OCI-LY7 (cell line): ENCODE measurements around the gene SGIP1. TPM values are rescaled to one million over a fixed set of nuclear protein-coding genes. Genes with fewer than 3 reads are reported as not detected.

Experiments used
- BruUV-seq: library from RNA; stranded (reverse); fragments of 400-500 nt; replicated peaks from 2 replicates; lab custom pipeline; 2021; lab: Mats Ljungman, UMichigan
- CTCF ChIA-PET: fragments of 300-600 bp; sonication (Branson Sonifier 250); formaldehyde crosslinking; loops from one replicate; lab custom pipeline; 2022; ENCODE audit warnings: antibody characterized with exemption; ENCODE audit not compliant: unreplicated experiment; lab: Charles Lee
- POLR2A ChIA-PET: fragments of 300-600 bp; sonication (Branson Sonifier 250); formaldehyde crosslinking; loops from one replicate; lab custom pipeline; 2022; ENCODE audit warnings: antibody characterized with exemption; lab: Charles Lee
- DNase-seq: peaks from one replicate; pipeline ENCODE4 v3.0.0-alpha.2; 2015; ENCODE audit warnings: low spot score
- H2AFZ ChIP-seq: fragments of 200-600 bp; sonication (generic), shearing (Covaris generic); 2 replicates; pipeline ENCODE4 v1.6.1; 2014; ENCODE audit warnings: mild to moderate bottlenecking, antibody characterized with exemption, low read length, moderate library complexity
- H3K27ac ChIP-seq: fragments of 200-600 bp; sonication (generic); 2 replicates; pipeline ENCODE4 v1.5.1; 2014; ENCODE audit warnings: mixed run types, low read depth, mild to moderate bottlenecking, moderate library complexity, low read length, inconsistent platforms; ENCODE audit not compliant: poor library complexity, severe bottlenecking
- H3K36me3 ChIP-seq: fragments of 200-600 bp; sonication (generic); 2 replicates; pipeline ENCODE4 v1.6.1; 2014; ENCODE audit warnings: mild to moderate bottlenecking, antibody characterized with exemption, low read length, moderate library complexity, mixed read lengths; ENCODE audit not compliant: insufficient read depth
- H3K4me1 ChIP-seq: fragments of 200-600 bp; sonication (generic); 2 replicates; pipeline ENCODE4 v1.5.1; 2014; ENCODE audit warnings: mild to moderate bottlenecking, low read length; ENCODE audit not compliant: insufficient read depth, poor library complexity, severe bottlenecking
- H3K4me2 ChIP-seq: fragments of 200-600 bp; sonication (generic); 2 replicates; pipeline ENCODE4 v1.6.1; 2014; ENCODE audit warnings: mild to moderate bottlenecking, low read length
- H3K4me3 ChIP-seq: fragments of 200-600 bp; sonication (generic); 2 replicates; pipeline ENCODE4 v1.5.1; 2014; ENCODE audit warnings: mild to moderate bottlenecking, low read depth, low read length; ENCODE audit not compliant: poor library complexity, severe bottlenecking
- H3K79me2 ChIP-seq: fragments of 200-600 bp; sonication (generic); 2 replicates; pipeline ENCODE4 v1.6.1; 2016; ENCODE audit warnings: low read depth, mild to moderate bottlenecking, low read length, moderate library complexity, mixed read lengths; ENCODE audit not compliant: insufficient read depth
- H3K9me2 ChIP-seq: fragments of 200-600 bp; sonication (generic); 2 replicates; pipeline ENCODE4 v1.6.1; 2016; ENCODE audit warnings: mild to moderate bottlenecking, low read length, mixed read lengths; ENCODE audit not compliant: insufficient read depth
- H3K9me3 ChIP-seq: fragments of 200-600 bp; sonication (generic); 2 replicates; pipeline ENCODE4 v1.6.1; 2014; ENCODE audit warnings: mild to moderate bottlenecking, mixed run types, low read length, mixed read lengths
- H4K20me1 ChIP-seq: fragments of 200-600 bp; sonication (generic); 2 replicates; pipeline ENCODE4 v1.6.1; 2014; ENCODE audit warnings: mild to moderate bottlenecking, antibody characterized with exemption, low read length, moderate library complexity, mixed read lengths; ENCODE audit not compliant: insufficient read depth
- CTCF ChIP-seq: fragments of 200-600 bp; sonication (generic); conservative IDR thresholded peaks from 2 replicates; pipeline ENCODE4 v1.5.1; 2014; ENCODE audit warnings: mild to moderate bottlenecking, antibody characterized with exemption, low read length, moderate library complexity, mixed read lengths
- EZH2phosphoT487 ChIP-seq: fragments of 200-600 bp; sonication (generic); IDR thresholded peaks from 2 replicates; pipeline ENCODE4 v1.6.1; 2018; ENCODE audit warnings: low read depth, borderline replicate concordance, mild to moderate bottlenecking, mixed run types, antibody characterized with exemption, low read length, moderate library complexity, mixed read lengths
- intact Hi-C: fragments of 100-400 bp; cut with micrococcal nuclease; formaldehyde crosslinking; loops from one replicate; pipeline ENCODE4 v1.10.0; 2022; ENCODE audit not compliant: unreplicated experiment
- total RNA-seq, 2 experiments: library from RNA; depleted of rRNA in 1 of 2; stranded (reverse); fragments of >200 nt in 1 of 2; shearing (Covaris generic) in 1 of 2; gene quantifications; 2 replicates each; pipeline ENCODE4 v1.2.3, GENCODE V29; 2014 to 2022

SGIP1 gene
- total RNA-seq, 2 experiments from 2014 or later = not detected

DNA sequence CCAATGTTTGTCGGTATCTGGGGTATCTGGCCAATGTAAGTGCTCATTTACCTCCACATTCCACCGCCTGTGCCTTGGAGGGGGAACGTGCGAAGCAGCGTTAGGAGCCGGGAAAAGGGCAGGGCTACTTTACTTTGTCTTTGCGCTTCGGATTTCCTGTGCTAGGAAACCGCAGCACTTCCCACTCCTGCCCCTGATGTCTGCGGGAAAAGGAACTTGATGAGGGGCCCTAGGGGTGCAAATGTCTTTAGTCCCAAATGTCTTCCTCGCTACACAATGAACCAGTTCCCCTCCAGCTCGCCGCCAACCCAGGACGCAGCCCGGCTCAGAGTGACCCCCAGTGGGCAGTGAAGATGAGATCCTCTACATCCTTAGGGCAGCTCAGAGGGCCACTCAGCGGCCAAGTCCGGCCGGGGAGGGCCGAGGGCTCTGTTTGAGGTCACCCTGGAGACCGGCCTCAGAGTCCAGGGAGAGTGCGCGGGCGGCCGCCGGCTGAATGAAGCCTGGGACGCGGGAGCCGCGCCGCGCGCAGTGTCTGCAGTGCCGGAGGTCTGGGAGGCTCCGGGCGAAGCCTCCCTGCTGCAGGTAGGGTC is 218.1 kb downstream of the SGIP1 start, which contains the start of gene DYNLT5:
Gene DYNLT5, plus strand, starts transcription at position 460 of the 593 bp plus-strand sequence. CDS start 2,200 bp downstream, outside the sequence.
- ChIA-PET POLR2A (interaction anchor here (0.5 kb wide), 1 partner anchor 61 kb away, joined by 3 read pairs; no protein-coding TSS in a partner anchor), CTCF (no interaction called here)
- no peak within 1 kb of the TSS for H3K4me3 ChIP-seq
- H3K79me2 ChIP-seq = no peaks in the 10 kb centered on the region
- H4K20me1 ChIP-seq = no peaks in the 10 kb centered on the region
- H3K9me3 ChIP-seq = no peaks in the 10 kb centered on the region
- TF ChIP-seq CTCF (no peak), EZH2phosphoT487 (no peak)
- H3K9me2 ChIP-seq = no peaks in the 10 kb centered on the region
- no TSS peak for BruUV-seq
- H3K36me3 ChIP-seq = peaks cover 3% of the 10 kb centered on the region; the same call in 1 of the 2 replicates
- intact Hi-C loops = no loop called here
- H3K4me1 ChIP-seq = peaks cover 4% of the 10 kb centered on the region
- no peak within 1 kb of the TSS for H3K27ac ChIP-seq
- no peak for DNase-seq
- no peak within 1 kb of the TSS for H2AFZ ChIP-seq
- no peak within 1 kb of the TSS for H3K4me2 ChIP-seq

DNA sequence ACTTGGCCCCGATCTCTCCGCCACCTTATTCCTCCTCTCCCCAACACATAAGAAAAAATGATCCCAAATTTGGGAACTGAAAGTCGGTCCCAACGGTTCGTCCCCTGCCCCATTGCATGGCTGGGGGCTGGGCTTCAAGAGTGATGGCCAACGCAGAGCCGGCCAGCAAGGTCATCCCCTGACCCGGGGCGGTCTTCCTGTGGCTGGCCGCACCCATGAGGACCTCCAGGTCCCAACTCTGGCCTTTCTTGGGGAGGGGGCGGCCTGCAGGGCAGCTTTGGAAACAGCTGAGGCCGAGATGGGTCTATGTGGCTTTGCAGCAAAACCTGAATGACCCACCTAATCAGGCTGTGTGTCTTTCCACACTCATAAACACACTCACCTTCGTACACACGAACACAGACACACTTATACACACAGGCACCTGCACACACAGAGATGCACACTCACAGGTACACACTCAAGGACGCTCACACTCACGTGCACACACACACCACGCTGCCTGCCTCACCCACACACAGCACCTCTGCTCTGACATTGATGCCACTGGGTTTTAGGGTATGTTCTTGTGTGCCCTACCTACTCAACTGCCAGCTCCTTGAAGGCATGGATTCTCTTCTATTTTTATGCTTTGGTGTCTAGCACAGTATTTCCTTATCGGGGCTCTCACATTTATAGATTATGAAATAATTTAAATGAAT is 218.9 kb downstream of the SGIP1 start:
- no peaks in the 10 kb centered on the region for H3K79me2 ChIP-seq
- DNase-seq = no peak
- no peaks in the 10 kb centered on the region for H3K9me3 ChIP-seq
- H3K36me3 ChIP-seq = peaks cover 3% of the 10 kb centered on the region; the same call in 1 of the 2 replicates
- H3K4me3 ChIP-seq = no peak overlapping the region
- CTCF ChIA-PET = no interaction called here
- peaks cover 12% of the 10 kb centered on the region for H3K4me1 ChIP-seq
- no peaks in the 10 kb centered on the region for H3K9me2 ChIP-seq
- no peak overlapping the region for H3K4me2 ChIP-seq
- H3K27ac ChIP-seq = no peak overlapping the region
- no peaks in the 10 kb centered on the region for H4K20me1 ChIP-seq
- POLR2A ChIA-PET = interaction anchor here (0.6 to 2.8 kb wide), 2 partner anchors 17 to 71 kb away, joined by 3 to 6 read pairs; no protein-coding TSS in a partner anchor
- H2AFZ ChIP-seq = no peak overlapping the region
- TF ChIP-seq EZH2phosphoT487 (no peak), CTCF (no peak)
- no TSS peak for BruUV-seq
- intact Hi-C loops = no loop called here
